OCI-LY1 (cell line): ENCODE data around the gene NATD1.

Source experiments
- EZH2 ChIP-seq: fragments of 200-600 bp; sonication (generic), shearing (Covaris generic); IDR thresholded peaks from 2 replicates; pipeline ENCODE4 v1.8.0; 2017; ENCODE audit warnings: borderline replicate concordance, mixed run types, mild to moderate bottlenecking, antibody characterized with exemption, low read length, moderate library complexity, mixed read lengths
- TF ChIP-seq, protein P1 (sequence below): fragments of 200-600 bp; sonication (generic), shearing (Covaris generic); IDR thresholded peaks from 2 replicates; pipeline ENCODE4 v1.5.1; 2017; ENCODE audit warnings: mild to moderate bottlenecking, antibody characterized with exemption, low read length, moderate library complexity, mixed read lengths

DNA sequence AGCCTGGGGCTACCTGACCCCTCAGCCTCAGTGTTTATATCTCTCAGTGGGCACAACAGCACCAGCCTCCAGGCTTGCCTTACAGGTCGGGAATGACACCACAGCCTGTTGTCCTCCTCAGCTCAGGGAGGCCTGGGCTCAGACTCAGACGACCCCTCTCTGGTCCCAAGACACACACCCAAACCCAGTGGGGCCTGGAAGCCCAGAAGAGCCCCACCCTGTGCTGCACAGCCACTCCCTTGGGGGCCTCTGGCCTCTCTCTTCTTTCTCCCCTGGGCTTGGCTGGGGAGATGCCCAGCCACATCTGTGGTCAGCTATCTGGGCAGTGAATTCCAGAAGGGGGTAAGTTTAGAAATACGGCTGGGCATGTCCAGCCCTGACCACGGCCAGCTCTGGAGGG, 2.4 kb downstream of the NATD1 start:
- TF ChIP-seq, protein P1, sequence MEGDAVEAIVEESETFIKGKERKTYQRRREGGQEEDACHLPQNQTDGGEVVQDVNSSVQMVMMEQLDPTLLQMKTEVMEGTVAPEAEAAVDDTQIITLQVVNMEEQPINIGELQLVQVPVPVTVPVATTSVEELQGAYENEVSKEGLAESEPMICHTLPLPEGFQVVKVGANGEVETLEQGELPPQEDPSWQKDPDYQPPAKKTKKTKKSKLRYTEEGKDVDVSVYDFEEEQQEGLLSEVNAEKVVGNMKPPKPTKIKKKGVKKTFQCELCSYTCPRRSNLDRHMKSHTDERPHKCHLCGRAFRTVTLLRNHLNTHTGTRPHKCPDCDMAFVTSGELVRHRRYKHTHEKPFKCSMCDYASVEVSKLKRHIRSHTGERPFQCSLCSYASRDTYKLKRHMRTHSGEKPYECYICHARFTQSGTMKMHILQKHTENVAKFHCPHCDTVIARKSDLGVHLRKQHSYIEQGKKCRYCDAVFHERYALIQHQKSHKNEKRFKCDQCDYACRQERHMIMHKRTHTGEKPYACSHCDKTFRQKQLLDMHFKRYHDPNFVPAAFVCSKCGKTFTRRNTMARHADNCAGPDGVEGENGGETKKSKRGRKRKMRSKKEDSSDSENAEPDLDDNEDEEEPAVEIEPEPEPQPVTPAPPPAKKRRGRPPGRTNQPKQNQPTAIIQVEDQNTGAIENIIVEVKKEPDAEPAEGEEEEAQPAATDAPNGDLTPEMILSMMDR, result no peak
- TF ChIP-seq EZH2, result no peak
